Endothelial cell of umbilical vein (primary cell): ENCODE results near the gene CYP4F8. TPM values are rescaled to one million over a fixed set of nuclear protein-coding genes. Genes with fewer than 3 reads are reported as not detected.

ENCODE experiments used
- BruUV-seq: library from RNA; stranded (reverse); fragments of 400-500 nt; replicated peaks from 2 replicates; lab custom pipeline; 2021; lab: Mats Ljungman, UMichigan
- CTCF ChIA-PET: fragments of 300-600, 350-600 bp; sonication (Branson Sonifier 250); formaldehyde crosslinking; loops from one replicate; lab custom pipeline; 2021; ENCODE audit warnings: antibody characterized with exemption, inconsistent platforms; lab: Charles Lee
- POLR2A ChIA-PET: fragments of 300-600, 350-600 bp; sonication (Branson Sonifier 250); formaldehyde crosslinking; loops from one replicate; lab custom pipeline; 2021; ENCODE audit warnings: antibody characterized with exemption, inconsistent platforms; lab: Charles Lee
- DNase-seq: peaks from one replicate; pipeline ENCODE4 v3.0.0-alpha.2; 2011; ENCODE audit warnings: low read depth, low spot score
- FAIRE-seq: peaks from 2 replicates; lab custom pipeline; 2011; peaks lifted over from hg19 to GRCh38; lab: Jason Lieb, UNC
- H2AFZ ChIP-seq: 2 replicates; pipeline ENCODE4 v1.6.0; 2012; ENCODE audit warnings: low read depth, low read length, control low read depth, inconsistent platforms
- H3K27ac ChIP-seq: 2 replicates; pipeline ENCODE4 v1.5.1; 2011; ENCODE audit warnings: low read depth, mild to moderate bottlenecking, control low read depth, low read length, moderate library complexity; ENCODE audit not compliant: insufficient read depth
- H3K27me3 ChIP-seq, 2 experiments: 2 replicates each; pipeline versions ENCODE4 v1.6.0 to v1.6.1; 2011; ENCODE audit warnings: low read length in 2 of 2, mixed read lengths in 1 of 2; ENCODE audit not compliant: control insufficient read depth in 2 of 2, insufficient read depth in 2 of 2
- H3K36me3 ChIP-seq, 2 experiments: 2 replicates in 1 of 2; 3 replicates in 1 of 2; pipeline ENCODE4 v1.5.1; 2011; ENCODE audit warnings: low read length in 2 of 2, mild to moderate bottlenecking in 1 of 2, moderate library complexity in 1 of 2; ENCODE audit not compliant: control insufficient read depth in 2 of 2, insufficient read depth in 2 of 2; ENCODE audit errors: extremely low read depth in 1 of 2
- H3K4me1 ChIP-seq: 3 replicates; pipeline ENCODE4 v1.5.1; 2011; ENCODE audit warnings: mild to moderate bottlenecking, low read length; ENCODE audit not compliant: control insufficient read depth, insufficient read depth; ENCODE audit errors: extremely low read depth
- H3K4me2 ChIP-seq: 2 replicates; pipeline ENCODE4 v1.6.1; 2011; ENCODE audit warnings: low read length, control low read depth, mixed read lengths; ENCODE audit not compliant: insufficient read depth
- H3K4me3 ChIP-seq, 3 experiments: fragments of 200-600 bp in 1 of 3; sonication (generic), shearing (Covaris generic) in 1 of 3; replicated peaks in 1 of 3; 2 replicates each; pipeline ENCODE4 v1.5.1; 2011 to 2016; ENCODE audit warnings: control low read depth in 3 of 3, low read length in 3 of 3, mild to moderate bottlenecking in 2 of 3, inconsistent platforms in 1 of 3, low read depth in 1 of 3, moderate library complexity in 1 of 3; ENCODE audit not compliant: insufficient read depth in 1 of 3
- H3K79me2 ChIP-seq: 2 replicates; pipeline ENCODE4 v1.6.0; 2012; ENCODE audit warnings: low read length, inconsistent platforms; ENCODE audit not compliant: control insufficient read depth, insufficient read depth
- H3K9ac ChIP-seq: replicated peaks from 2 replicates; pipeline ENCODE3; 2011; ENCODE audit warnings: low read length, control low read depth; ENCODE audit not compliant: insufficient read depth; ENCODE audit errors: extremely low read depth
- H3K9me1 ChIP-seq: replicated peaks from 3 replicates; pipeline ENCODE4 v1.6.0; 2011; ENCODE audit warnings: mild to moderate bottlenecking, low read length; ENCODE audit not compliant: control insufficient read depth, insufficient read depth; ENCODE audit errors: extremely low read depth
- H3K9me3 ChIP-seq: replicated peaks from 2 replicates; pipeline ENCODE4 v1.5.1; 2012; ENCODE audit warnings: low read length, inconsistent platforms; ENCODE audit not compliant: control insufficient read depth, insufficient read depth
- H4K20me1 ChIP-seq: replicated peaks from 2 replicates; pipeline ENCODE3; 2011; ENCODE audit warnings: mild to moderate bottlenecking, low read length; ENCODE audit not compliant: control insufficient read depth, insufficient read depth; ENCODE audit errors: extremely low read depth
- EZH2 ChIP-seq: IDR thresholded peaks from 2 replicates; pipeline ENCODE4 v1.6.1; 2012; ENCODE audit warnings: borderline replicate concordance, low read depth, mild to moderate bottlenecking, moderate library complexity, low read length, inconsistent platforms; ENCODE audit not compliant: severe bottlenecking
- FOS ChIP-seq: IDR thresholded peaks from 2 replicates; pipeline ENCODE4 v1.6.1; 2011; ENCODE audit warnings: mild to moderate bottlenecking, low read length, moderate library complexity, borderline replicate concordance; ENCODE audit not compliant: insufficient read depth
- GATA2 ChIP-seq: IDR thresholded peaks from 2 replicates; pipeline ENCODE4 v1.7.0; 2011; ENCODE audit warnings: low read depth, mild to moderate bottlenecking, moderate library complexity, mixed read lengths, low read length; ENCODE audit not compliant: insufficient read length, insufficient read depth
- JUN ChIP-seq: IDR thresholded peaks from 2 replicates; pipeline ENCODE4 v1.6.1; 2011; ENCODE audit warnings: borderline replicate concordance, low read depth; ENCODE audit not compliant: insufficient read length, insufficient read depth
- MYC ChIP-seq: IDR thresholded peaks from one replicate; pipeline ENCODE4 v1.6.1; 2011; ENCODE audit warnings: mild to moderate bottlenecking, low read depth, low read length
- POLR2A ChIP-seq: IDR thresholded peaks from 2 replicates; pipeline ENCODE4 v1.6.1; 2012; ENCODE audit warnings: low read depth, mild to moderate bottlenecking, control low read depth, low read length
- dilution Hi-C: fragments of 300-500 bp; cut with MboI; formaldehyde crosslinking; loops from one replicate; pipeline ENCODE4 v1.15.0; 2019; ENCODE audit warnings: low sequenced_read_pairs; ENCODE audit not compliant: extremely low pct_ligation_motif_present
- intact Hi-C: fragments of 100-400 bp; cut with micrococcal nuclease; formaldehyde crosslinking; loops from one replicate; pipeline ENCODE4 v1.10.0; 2022
- polyA plus RNA-seq, 4 experiments: library from polyadenylated mRNA; depleted of rRNA in 3 of 4; stranded (reverse) in 3 of 4; unstranded in 1 of 4; fragments of >200 nt; gene quantifications; 2 replicates each; pipeline versions ENCODE4 v1.2.1 to v1.2.3, GENCODE V29; 2011 to 2012; ENCODE audit warnings: missing spikeins in 1 of 4
- total RNA-seq: library from RNA; stranded (reverse); gene quantifications from 2 replicates; pipeline ENCODE4 v1.2.3, GENCODE V29; 2021
- TF ChIP-seq, protein P1 (sequence below), 2 donors: IDR thresholded peaks; 1 replicate in 1 of 2; 2 replicates in 1 of 2; pipeline ENCODE4 v1.5.1; 2011; ENCODE audit warnings: low read length in 2 of 2, mild to moderate bottlenecking in 2 of 2, moderate library complexity in 2 of 2, control low read depth in 1 of 2, inconsistent platforms in 1 of 2, low read depth in 1 of 2; ENCODE audit not compliant: insufficient read depth in 1 of 2; ENCODE audit errors: extremely low read depth in 1 of 2
- TF ChIP-seq, protein P2 (sequence below): IDR thresholded peaks from 2 replicates; pipeline ENCODE4 v1.6.1; 2011; ENCODE audit not compliant: insufficient read depth, insufficient read length

The CYP4F8 gene
- total and polyA plus RNA-seq, 2 donors (not counting 3 experiments of a cell fraction or from before 2014, with no cell fraction given), result not detected

DNA sequence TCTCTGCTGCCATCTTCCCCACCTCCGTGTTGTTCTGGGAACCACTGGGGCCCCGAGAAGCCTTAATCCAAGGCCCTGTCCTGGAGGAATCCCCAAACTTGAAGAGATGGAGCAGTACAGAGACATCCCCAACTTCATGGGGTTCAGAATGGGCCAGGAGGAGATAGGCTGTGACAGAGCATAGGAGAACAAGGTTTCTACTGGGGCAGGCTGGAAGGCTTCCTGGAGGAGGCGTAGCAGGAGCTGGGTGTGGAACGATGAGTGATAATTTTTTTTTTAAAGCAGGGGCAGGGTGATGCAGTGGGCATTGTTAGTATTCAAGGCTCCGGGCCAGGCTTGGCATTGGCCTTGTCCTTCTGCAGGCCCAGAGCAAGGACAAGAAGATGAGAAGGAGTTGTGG, 3.3 kb downstream of the CYP4F8 start:
- H3K36me3 ChIP-seq, result no peaks in the 10 kb centered on the region
- FAIRE-seq (no peak), DNase-seq (no peak)
- intact Hi-C loops (no loop called here), dilution Hi-C loops (no loop called here)
- TF ChIP-seq POLR2A (no peak), FOS (no peak), JUN (no peak), MYC (no peak), EZH2 (no peak), GATA2 (no peak)
- TF ChIP-seq, protein P1, sequence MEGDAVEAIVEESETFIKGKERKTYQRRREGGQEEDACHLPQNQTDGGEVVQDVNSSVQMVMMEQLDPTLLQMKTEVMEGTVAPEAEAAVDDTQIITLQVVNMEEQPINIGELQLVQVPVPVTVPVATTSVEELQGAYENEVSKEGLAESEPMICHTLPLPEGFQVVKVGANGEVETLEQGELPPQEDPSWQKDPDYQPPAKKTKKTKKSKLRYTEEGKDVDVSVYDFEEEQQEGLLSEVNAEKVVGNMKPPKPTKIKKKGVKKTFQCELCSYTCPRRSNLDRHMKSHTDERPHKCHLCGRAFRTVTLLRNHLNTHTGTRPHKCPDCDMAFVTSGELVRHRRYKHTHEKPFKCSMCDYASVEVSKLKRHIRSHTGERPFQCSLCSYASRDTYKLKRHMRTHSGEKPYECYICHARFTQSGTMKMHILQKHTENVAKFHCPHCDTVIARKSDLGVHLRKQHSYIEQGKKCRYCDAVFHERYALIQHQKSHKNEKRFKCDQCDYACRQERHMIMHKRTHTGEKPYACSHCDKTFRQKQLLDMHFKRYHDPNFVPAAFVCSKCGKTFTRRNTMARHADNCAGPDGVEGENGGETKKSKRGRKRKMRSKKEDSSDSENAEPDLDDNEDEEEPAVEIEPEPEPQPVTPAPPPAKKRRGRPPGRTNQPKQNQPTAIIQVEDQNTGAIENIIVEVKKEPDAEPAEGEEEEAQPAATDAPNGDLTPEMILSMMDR (IDR thresholded peaks at IDR 0.05; ENCODE audit: extremely low read depth in 1 of 2, insufficient read depth in 1 of 2, low read depth in 1 of 2, low read length in 2 of 2), result no peak
- TF ChIP-seq, protein P2, sequence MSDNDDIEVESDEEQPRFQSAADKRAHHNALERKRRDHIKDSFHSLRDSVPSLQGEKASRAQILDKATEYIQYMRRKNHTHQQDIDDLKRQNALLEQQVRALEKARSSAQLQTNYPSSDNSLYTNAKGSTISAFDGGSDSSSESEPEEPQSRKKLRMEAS, result no peak
- H3K9ac ChIP-seq, result no peak overlapping the region
- no TSS peak for BruUV-seq
- H3K4me2 ChIP-seq, result no peak overlapping the region
- H3K9me3 ChIP-seq, result no peaks in the 10 kb centered on the region
- ChIA-PET POLR2A (no interaction called here), CTCF (no interaction called here)
- H3K27me3 ChIP-seq, result no peaks in the 10 kb centered on the region
- H3K27ac ChIP-seq, result no peak overlapping the region
- no peaks in the 10 kb centered on the region for H3K9me1 ChIP-seq
- H3K79me2 ChIP-seq, result no peaks in the 10 kb centered on the region
- no peak overlapping the region for H3K4me3 ChIP-seq
- no peak overlapping the region for H2AFZ ChIP-seq
- no peaks in the 10 kb centered on the region for H4K20me1 ChIP-seq
- H3K4me1 ChIP-seq, result no peaks in the 10 kb centered on the region
